Fibroblast of skin of left biceps (primary cell): ENCODE data around the gene LY6G6D.

Experiments
- DNase-seq, 2 experiments: peaks; one replicate each; pipeline ENCODE4 v3.0.0-alpha.2; 2013; ENCODE audit warnings: low read depth in 2 of 2

The LY6G6D gene

GRCh38 chr6:31736021-31736767 is 21.0 kb downstream of the LY6G6D start, which contains the start of gene CLIC1:
TSS of gene CLIC1 (minus strand) at chr6:31736530. CDS start at chr6:31736300, 230 bp downstream.
- peak in 1 of 2 experiments; percentile 47 for DNase-seq

- no peak for DNase-seq
These were observed 21.7 kb downstream of the LY6G6D start for GRCh38 chr6:31736768-31737314.

DNA sequence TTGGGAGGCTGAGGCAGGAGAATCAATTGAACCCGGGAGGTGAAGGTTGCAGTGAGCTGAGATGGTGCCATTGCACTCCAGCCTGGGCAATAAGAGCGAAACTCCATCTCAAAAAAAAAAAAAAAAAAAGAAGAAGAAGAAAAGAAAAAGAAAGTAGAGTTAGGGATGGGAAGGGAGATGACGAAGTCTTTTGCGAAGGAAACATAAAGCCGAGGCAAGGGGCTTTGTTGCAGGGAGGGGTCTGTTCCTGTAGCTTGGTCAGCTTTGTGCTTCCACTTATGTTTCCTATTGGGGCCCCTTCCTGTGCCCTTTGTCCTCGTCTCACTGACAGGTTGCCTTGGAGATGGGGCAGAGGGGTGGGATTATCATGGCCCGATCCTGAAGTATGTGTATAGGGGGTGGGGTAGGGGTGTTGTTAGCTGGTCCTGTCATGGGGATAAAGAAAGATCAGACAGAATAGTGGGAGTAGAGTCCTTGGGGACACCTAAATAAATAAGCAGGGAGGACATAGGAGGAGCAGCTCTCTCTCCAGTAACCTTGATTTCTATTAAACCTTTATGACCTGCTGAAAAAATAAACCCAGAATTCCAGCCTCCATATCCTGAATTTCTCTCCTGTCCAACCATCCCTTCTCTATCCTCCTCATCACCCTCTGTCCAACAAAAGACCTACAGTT is 22.3 kb downstream of the LY6G6D start:
- DNase-seq = no peak

GRCh38 chr6:31737991-31738979 is 23.1 kb downstream of the LY6G6D start:
- DNase-seq = peak in 1 of 2 experiments; percentile 36

DNA sequence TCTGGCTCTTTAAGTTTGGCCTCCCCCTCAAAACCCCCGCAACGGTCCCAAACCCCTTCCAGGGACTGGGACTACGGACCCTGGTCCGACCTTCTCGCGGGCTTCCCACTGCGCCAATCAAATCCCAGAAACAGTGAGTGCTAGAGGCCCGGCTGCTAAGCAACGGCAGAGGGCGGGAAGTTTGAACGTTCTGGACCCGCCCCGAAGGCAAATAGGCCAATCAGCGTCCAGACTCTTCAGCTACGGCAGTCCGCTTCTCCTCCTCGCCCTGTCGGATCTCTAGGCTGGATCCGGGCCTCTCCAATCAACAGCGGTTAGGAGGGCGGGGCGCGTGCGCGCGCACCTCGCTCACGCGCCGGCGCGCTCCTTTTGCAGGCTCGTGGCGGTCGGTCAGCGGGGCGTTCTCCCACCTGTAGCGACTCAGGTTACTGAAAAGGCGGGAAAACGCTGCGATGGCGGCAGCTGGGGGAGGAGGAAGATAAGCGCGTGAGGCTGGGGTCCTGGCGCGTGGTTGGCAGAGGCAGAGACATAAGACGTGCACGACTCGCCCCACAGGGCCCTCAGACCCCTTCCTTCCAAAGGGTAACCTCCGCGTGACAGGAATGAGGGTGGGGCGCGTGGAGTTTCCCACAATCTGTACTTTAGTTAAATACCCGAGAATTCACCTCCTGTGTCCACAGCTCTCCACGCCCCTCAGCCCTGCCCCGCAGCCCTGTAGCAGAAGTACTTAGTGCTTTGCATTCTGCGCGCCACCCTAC is 24.7 kb downstream of the LY6G6D start, which contains the start of gene MSH5:
MSH5 (plus strand) TSS at position 367 of the 758 bp plus-strand sequence. CDS start 462 bp downstream, outside the sequence.
- peak; percentile 96 to 97 for DNase-seq

- no peak for DNase-seq
These were observed 25.5 kb downstream of the LY6G6D start for GRCh38 chr6:31740397-31741223.

DNA sequence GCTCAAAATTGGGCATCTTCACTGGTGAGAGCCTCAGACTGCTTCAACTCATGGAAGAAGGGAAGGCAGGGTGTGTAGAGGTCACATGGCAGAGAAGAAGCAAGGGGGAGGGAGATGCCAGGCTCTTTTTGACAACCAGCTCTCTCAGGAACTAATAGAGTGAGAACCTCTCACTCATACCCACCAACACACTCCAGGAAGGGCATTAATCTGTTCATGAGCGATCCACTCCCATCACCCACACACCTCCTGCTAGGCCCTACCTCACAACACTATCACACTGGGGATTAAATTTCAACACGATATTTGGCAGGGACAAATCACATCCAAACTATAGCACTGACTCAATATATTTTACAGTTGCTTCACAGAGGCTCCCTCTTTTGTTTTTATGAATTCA is 26.7 kb downstream of the LY6G6D start:
- no peak for DNase-seq

- DNase-seq = no peak
These were observed 27.7 kb downstream of the LY6G6D start for GRCh38 chr6:31742894-31743293.

GRCh38 chr6:31744422-31744821 is 29.3 kb downstream of the LY6G6D start:
- DNase-seq = no peak

DNA sequence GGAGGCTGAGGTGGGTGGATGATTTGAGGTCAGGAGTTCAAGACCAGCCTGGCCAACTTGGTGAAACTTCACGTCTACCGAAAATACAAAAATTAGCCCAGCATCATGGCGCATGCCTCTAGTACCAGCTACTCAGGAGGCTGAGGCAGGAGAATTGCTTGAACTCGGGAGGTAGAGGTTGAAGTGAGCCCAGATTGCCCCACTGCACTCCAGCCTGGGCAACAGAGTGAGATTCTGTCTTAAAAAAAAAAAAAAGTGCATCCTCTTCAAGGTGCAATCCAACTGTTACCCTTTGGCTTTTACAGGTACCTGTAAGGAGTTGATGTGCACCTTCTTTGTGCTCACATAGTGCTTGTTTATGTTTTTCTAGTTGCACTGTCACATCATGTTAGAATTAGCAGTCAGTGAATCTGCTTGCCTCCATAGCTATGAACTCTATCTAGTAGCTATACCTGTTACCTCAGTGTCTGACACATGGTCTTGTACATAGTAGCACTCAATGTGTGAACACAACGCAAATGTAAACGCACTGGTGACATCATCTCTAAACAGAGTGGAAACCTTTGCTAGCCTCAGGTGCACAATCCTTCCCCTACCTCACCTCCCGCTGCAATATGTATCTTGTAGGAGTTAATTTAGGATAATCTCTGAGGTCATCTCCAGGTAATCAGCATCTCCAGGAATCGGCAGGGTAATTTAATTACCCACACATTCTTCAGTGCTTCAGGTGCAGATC is 34.3 kb downstream of the LY6G6D start:
- DNase-seq = no peak

DNA sequence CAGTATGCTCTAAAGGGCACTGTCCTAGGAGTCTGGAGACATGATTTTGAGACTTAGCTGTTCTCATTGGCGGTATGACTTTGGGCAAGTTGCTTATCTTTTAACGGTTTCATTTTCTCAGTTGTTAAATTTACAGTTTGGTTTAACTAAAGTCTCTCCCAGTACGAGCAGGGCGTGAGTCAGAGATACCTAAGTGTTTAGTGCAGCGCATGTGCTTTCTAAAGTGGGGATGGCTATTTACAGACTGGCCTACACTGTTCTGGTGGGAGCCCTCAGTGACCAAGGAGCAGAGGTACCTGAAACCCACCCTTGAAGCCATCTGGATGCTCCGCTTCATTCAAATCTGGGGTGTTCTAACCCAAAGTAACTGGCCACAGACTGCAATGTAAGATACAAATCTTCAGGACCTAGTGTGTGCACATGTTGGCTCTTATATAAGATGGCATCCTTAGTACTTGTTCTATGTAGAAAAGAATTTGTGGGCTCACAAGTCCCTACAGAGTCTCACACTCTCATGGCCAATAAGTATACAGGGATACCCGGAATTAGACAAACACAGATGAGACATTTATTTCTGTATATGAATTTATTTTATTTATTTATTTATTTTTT is 35.4 kb downstream of the LY6G6D start:
- no peak for DNase-seq

- no peak for DNase-seq
These were observed 37.7 kb downstream of the LY6G6D start for GRCh38 chr6:31752739-31753319.

DNA sequence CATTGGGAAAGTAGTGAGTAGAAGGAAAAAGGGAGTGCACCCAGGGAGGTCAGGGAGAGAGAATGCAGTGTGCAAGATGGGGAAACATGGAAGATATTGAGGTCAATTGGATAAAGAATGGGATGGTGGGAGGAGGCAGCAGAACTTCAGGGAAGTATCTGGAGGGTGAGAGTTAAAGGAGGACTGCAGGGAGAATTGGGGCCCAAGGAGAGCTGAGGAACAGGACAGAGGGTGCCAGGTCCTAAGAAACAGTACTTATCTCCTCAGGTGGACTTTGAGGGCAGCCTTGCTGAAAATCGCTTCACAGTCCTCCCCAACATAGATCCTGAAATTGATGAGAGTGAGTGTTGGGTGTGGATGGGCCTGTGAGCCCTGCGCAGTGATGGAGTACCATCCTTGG is 43.1 kb downstream of the LY6G6D start:
- DNase-seq = no peak

GRCh38 chr6:31760790-31761189 is 45.6 kb downstream of the LY6G6D start:
- no peak for DNase-seq

- DNase-seq = no peak
These were observed 46.2 kb downstream of the LY6G6D start for GRCh38 chr6:31761343-31761742.

DNA sequence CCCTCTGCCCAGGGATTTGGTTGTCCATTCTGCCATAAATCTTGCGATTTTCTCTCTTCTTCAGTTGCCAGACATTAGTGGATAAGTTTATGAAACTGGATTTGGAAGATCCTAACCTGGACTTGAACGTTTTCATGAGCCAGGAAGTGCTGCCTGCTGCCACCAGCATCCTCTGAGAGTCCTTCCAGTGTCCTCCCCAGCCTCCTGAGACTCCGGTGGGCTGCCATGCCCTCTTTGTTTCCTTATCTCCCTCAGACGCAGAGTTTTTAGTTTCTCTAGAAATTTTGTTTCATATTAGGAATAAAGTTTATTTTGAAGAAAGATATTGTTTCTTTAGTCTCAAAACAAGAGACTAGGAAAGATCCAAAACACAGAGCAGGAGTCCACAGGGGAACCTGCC is 47.2 kb downstream of the LY6G6D start, which contains the start of gene SAPCD1:
SAPCD1 (plus strand) TSS at position 301 of the 400 bp plus-strand sequence. CDS start 399 bp downstream, outside the sequence.
- no peak for DNase-seq

DNA sequence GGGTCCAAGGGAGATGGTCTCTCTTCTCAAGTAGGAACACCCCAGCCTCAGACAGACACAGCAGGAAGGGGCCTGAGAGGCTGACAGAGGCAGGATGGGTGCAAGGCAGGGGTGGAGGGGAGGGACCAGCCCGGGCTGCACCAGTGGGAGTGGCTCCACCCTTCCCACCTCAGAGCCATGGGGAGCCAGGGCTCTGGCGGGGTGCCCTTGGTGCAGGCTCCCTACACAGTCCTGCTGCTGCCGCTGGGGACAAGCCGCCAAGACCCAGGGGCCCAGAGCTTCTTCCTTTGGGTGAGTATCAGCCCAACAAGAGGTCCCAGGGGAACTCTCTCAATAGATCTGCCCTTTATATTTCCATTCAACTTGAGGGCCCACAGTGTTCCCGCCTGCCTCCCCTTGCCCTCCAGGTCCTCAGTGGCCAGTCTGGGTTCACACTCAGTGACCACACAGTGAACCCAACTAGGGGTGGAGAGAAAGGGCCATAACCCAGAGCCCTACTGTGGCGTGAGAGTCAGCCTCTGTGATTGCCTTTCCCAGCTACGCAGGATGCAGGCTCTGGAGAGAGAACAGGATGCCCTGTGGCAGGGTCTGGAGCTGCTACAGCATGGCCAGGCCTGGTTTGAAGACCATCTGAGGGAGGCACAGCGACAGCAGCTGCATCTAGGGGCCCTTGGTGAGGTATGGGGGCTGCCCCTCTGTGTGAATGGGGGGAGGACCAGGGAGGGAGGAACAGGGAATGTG is 47.9 kb downstream of the LY6G6D start:
- no peak for DNase-seq

GRCh38 chr6:31763619-31763940 is 48.4 kb downstream of the LY6G6D start:
- DNase-seq = peak in 1 of 2 experiments; percentile 17
